UCSD-AML1 (cell line): Measurements from ENCODE around the gene SUSD5.

Source experiments
- DNase-seq: peaks from one replicate; lab custom pipeline; 2025; ENCODE audit not compliant: unreplicated experiment; lab: John Stamatoyannopoulos, UW

SUSD5 gene

DNA sequence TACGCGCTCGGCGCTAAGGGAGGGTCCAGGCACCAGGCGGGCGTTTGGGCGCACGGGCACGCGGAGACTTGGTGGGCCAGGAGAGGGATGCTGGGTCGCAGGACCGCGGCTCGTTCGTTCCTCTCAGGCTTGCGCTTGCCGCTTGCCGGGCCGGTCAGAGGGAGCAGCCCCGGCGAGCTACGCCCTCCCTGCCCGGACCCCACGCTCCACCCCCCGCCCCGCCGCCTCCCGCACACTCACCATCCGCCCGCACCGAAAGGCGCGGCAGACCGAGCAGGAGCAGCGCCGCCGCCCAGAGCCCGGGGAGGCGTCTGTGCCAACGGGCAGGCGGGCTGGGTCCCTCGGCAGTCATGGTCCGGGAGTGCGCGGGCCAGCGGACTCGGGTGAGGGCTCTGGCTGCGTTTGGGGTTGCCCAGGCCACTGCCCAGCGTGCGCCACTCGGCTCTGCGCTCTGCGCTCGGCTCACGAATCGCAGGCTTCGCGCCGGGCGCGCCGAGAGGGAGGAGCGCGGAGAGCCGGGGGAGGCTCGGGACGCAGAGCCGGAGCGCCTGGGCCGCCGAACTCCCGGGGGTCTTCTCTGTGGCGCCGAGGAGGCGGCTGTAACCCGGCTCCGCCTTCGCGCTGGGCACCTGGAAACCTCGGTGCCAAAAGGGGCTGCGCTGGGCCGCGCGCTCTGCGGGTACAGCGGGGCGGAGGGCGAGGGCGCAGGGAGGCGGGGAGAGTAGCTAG is at the start of gene SUSD5:
Gene SUSD5, minus strand, starts transcription at position 365 of the 729 bp plus-strand sequence. Its CDS starts 13 bp downstream, at position 352.
- DNase-seq = no peak

GRCh38 chr3:33260104-33260503 is 41.5 kb upstream of the SUSD5 start:
- DNase-seq = no peak

DNA sequence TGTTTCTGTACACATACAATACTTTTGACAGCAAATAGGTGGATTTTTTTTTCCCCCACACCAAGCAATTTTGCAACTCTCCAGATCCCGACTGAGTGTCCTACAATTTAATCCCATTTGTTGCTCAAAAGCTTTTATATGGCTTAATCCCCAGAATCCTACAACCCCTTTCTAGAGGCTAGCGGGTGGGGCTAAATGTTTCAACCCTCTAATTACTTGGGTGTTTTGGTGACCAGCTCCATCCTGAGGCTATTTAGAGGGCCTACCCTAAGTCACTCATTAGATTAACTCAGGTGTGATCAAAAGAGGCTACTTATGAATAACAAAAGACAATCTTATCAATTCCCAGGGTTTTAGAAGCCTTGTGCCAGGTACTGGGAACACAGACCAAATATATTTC is 37.6 kb upstream of the SUSD5 start:
- no peak for DNase-seq

- no peak for DNase-seq
Measured at GRCh38 chr3:33250712-33251111, 32.1 kb upstream of the SUSD5 start.

- DNase-seq = no peak
Measured at GRCh38 chr3:33246786-33247185, 28.2 kb upstream of the SUSD5 start.

- DNase-seq = no peak
Measured at GRCh38 chr3:33240261-33240660, 21.7 kb upstream of the SUSD5 start.

DNA sequence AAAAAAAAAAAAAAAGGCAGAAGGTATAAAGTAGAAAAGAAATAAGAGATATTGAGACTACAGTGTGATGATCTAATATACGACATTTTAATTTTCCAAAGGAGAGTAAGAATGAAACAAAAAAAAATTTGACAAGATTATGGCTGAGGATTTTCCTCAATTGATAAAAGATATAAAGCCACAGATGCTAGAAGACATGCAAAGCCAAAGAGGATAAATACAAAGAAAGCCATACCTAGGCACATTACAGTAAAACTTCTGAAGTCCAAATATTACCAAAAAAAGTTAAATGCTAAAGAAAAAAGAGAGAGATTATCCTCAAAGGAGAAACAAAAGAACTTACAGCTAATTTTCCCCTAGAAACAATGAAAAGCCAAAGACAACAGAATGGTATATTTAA is 20.3 kb upstream of the SUSD5 start:
- DNase-seq = no peak

- no peak for DNase-seq
Measured at GRCh38 chr3:33237439-33237838, 18.8 kb upstream of the SUSD5 start.

DNA sequence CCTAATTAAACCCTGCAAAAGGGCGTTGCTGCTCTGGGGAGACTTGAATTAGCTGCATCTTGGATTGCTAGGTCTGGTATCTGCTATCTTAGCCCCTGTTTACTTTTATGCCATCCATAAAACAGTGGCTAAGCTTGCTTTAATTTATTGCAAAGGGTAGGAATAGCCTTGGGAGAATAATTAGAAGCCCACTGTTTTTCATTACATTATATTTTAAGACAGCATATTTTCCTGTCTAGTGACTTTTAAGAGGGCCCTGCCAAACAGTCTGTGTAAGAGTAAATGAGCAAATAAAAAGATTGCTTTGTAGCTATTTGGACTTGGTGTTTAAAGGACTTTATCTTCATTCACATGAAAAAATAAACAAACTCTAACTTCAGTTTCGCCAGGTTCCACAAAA is 17.4 kb upstream of the SUSD5 start:
- no peak for DNase-seq

GRCh38 chr3:33233884-33234283 is 15.3 kb upstream of the SUSD5 start:
- no peak for DNase-seq

DNA sequence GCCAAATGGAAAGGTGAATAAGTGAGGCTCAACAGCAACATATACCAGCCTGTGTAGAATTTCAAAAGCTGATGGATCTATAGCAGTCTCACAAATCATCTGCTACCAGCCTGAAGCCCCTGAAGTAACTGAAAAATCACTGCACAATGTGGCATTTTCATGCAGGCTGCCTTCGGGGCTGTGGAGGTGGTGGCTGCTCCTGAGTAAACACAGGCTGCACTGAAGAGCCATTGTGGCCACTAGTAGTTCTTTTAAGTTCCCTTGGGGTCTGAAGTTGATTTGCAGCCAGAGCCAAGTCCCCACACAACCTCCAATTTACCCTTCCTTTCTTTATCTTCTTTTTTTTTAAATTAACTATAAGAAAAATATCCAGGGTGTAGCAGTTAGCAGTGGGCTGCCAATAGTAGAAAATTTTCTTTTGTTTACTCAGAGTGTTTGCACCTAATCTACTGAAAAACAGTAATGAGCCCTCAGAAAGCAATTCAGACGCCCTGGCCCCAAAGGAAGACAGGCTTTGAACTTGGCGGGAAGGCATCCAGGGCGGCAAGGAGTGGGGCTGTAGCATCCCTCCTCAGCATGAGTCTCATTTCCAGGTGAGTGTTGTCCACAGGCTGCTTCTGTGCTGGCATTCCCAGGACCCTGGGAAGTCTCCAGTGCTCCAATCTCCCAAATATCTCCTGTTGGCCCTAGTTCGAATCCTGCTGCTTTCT is 13.3 kb upstream of the SUSD5 start:
- DNase-seq = no peak

GRCh38 chr3:33229947-33230346 is 11.3 kb upstream of the SUSD5 start:
- DNase-seq = no peak

DNA sequence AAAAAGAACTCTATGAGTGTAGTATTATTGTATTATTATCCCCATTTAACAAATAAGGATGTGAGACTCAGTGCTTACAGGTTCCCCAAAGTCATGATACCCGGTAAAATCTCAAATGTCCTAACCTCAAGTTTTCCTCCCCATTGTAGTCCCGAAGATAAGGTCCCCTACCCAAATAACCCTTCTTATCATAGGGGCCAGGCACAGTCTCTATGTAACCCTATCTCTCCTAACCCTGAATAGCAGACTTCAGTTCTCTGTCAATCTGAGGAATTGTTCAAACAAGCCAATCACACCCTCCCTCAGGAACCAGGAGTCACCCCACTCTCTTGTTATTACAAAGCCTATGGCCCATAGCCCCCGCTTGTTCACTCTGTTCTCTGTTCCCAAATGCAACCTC is 10.5 kb upstream of the SUSD5 start:
- no peak for DNase-seq

DNA sequence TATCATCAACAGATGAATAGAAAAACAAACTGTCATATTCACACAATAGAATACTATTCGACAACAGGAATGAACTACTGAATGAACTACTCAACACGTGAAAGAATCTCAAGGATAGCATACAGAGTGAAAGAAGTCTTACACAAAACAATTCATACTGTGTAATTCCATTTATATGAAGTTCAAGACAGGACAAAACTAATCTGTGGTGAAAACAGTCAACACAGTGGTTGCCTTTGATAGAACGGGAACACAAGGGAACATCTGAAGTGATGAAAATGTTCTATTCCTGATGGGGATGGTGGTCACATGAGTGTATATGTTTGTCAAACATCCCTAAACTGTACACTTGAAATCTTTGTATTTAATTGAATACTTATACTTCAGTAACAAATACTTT is 2.6 kb upstream of the SUSD5 start:
- no peak for DNase-seq

- DNase-seq = no peak
Measured at GRCh38 chr3:33219175-33219487, 521 bp upstream of the SUSD5 start.

GRCh38 chr3:33217866-33218445 is 654 bp downstream of the SUSD5 start:
- no peak for DNase-seq

GRCh38 chr3:33215739-33216138 is 2.9 kb downstream of the SUSD5 start:
- no peak for DNase-seq

DNA sequence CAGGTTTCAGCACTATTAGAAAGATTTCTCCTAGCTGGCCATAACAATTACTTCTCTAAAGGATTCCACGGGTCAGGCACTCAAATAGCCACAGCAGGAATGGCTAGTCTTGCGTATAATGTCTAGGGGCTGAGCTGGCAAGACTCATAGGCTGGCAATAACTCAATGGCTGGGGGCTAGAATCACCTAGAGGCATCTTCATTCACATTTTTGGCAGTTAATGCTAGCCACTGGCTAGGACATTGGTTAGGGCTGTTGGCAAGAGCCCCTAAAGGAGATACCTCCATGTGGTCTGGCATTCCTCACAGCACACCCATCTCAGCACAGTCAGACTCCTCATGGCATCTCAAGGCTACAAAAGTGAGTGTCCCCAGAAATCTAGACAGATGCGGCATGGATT is 6.2 kb downstream of the SUSD5 start:
- no peak for DNase-seq

DNA sequence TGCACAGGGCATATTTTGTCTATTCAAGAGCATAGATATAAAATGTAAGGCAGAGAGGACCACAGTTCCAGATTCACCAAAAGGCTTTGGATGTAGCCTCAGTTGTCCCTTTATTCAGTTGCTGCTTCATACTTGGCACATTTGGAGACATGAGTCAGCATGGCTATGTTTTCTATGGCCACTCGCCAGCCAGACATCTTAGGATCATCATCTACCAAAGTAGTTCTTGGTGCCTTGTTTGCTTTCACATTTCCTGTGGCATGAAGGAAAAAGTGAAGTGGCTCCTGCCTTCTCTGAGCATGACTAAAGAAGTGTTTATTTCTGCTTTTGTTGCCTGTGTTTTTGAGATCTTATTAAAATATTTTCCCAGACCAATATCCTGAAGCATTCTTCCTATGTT is 7.2 kb downstream of the SUSD5 start:
- DNase-seq = no peak

- DNase-seq = no peak
Measured at GRCh38 chr3:33209357-33209756, 9.3 kb downstream of the SUSD5 start.

- no peak for DNase-seq
Measured at GRCh38 chr3:33202711-33203457, 15.7 kb downstream of the SUSD5 start.

DNA sequence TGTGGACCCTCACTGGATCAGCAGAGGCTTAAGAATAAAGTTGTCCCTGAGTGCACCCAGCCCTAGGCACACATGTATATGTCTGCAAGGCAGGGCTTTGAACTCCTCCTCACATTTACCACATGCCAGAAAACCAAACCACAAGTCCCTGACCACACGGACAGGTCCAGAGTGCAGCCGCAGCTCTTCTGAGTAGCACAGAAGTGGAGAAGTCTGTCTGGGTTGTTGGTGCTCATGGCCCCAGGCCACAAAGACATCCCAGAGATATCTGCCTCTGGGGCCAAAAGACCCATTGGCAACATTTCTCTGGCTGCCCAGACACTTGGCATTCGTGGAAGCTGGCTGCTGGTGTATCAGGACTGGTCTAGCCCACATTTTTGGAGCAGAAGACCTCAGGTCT is 17.4 kb downstream of the SUSD5 start:
- no peak for DNase-seq
